ENCODE results near the gene ABCB11. TPM values are rescaled to one million over a fixed set of nuclear protein-coding genes. Genes with fewer than 3 reads are reported as not detected.

The ABCB11 gene
- total RNA-seq, 6 experiments from 2014 or later, result 21.3 to 128 (median 54.8) TPM

DNA sequence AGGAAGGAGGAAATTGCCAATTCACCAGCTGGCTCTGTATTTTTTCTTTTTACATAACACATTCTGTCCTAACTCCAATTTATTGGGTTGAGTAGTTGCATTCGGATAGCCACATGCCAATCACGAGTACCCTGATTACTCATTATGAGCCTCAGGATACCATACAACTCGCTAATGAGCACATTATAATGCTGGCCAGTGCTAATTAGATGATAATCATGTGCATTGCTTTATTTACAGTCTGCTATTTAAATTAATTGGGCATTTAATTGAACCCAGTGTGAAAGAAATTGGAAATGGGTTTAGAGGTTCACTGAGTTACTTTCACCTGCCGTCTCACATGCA, 114.8 kb downstream of the ABCB11 start:
- no peak for TF ChIP-seq POLR2A (IDR thresholded peaks at IDR 0.05)
- TF ChIP-seq, protein P1, sequence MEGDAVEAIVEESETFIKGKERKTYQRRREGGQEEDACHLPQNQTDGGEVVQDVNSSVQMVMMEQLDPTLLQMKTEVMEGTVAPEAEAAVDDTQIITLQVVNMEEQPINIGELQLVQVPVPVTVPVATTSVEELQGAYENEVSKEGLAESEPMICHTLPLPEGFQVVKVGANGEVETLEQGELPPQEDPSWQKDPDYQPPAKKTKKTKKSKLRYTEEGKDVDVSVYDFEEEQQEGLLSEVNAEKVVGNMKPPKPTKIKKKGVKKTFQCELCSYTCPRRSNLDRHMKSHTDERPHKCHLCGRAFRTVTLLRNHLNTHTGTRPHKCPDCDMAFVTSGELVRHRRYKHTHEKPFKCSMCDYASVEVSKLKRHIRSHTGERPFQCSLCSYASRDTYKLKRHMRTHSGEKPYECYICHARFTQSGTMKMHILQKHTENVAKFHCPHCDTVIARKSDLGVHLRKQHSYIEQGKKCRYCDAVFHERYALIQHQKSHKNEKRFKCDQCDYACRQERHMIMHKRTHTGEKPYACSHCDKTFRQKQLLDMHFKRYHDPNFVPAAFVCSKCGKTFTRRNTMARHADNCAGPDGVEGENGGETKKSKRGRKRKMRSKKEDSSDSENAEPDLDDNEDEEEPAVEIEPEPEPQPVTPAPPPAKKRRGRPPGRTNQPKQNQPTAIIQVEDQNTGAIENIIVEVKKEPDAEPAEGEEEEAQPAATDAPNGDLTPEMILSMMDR (IDR thresholded peaks at IDR 0.05), result no peak
- ATAC-seq (no peak), DNase-seq (no peak)
- no peak overlapping the region for H3K4me3 ChIP-seq
- H3K36me3 ChIP-seq, result no peaks in the 10 kb centered on the region
- no peaks in the 10 kb centered on the region for H3K9me3 ChIP-seq
- H3K27me3 ChIP-seq, result no peaks in the 10 kb centered on the region
- intact Hi-C loops (cut with DNase I), result loop anchor here in 1 of 2 donors (10.0 kb wide), 1 partner anchor 142 kb away; no protein-coding TSS in a partner anchor
- WGBS (ENCODE audit: insufficient coverage, low coverage, low lambda C conversion rate, missing lambda C conversion rate), result 76% methylated on average over 4 of the region's 4 CpGs
- peaks cover 0 to 9% (median 4%) of the 10 kb centered on the region in 4 donors for H3K4me1 ChIP-seq
- H3K27ac ChIP-seq, result no peak overlapping the region

- no peak overlapping the region for H3K27ac ChIP-seq
- no peaks in the 10 kb centered on the region for H3K9me3 ChIP-seq
- no peaks in the 10 kb centered on the region for H3K27me3 ChIP-seq
- WGBS (ENCODE audit: insufficient coverage, low coverage, low lambda C conversion rate, missing lambda C conversion rate), result 100% methylated on average over 1 of the region's 3 CpGs
- peaks cover 0 to 9% (median 4%) of the 10 kb centered on the region in 4 donors for H3K4me1 ChIP-seq
- H3K4me3 ChIP-seq, result no peak overlapping the region
- intact Hi-C loops (cut with DNase I), result loop anchor here in 1 of 2 donors (10.0 kb wide), 1 partner anchor 141 kb away; no protein-coding TSS in a partner anchor
- DNase-seq, result no peak
- H3K36me3 ChIP-seq, result no peaks in the 10 kb centered on the region
- TF ChIP-seq POLR2A (IDR thresholded peaks at IDR 0.05), result no peak
- TF ChIP-seq, protein P1 (IDR thresholded peaks at IDR 0.05), result no peak
- no peak for ATAC-seq
Observed at GRCh38 chr2:168915441-168916330, 115.4 kb downstream of the ABCB11 start.

GRCh38 chr2:168913495-168913894, 117.6 kb downstream of the ABCB11 start:
- WGBS (ENCODE audit: insufficient coverage, low coverage, low lambda C conversion rate, missing lambda C conversion rate), result 26% methylated on average over 4 of the region's 4 CpGs
- intact Hi-C loops (cut with DNase I), result loop anchor here in 1 of 2 donors (10.0 kb wide), 1 partner anchor 139 kb away; no protein-coding TSS in a partner anchor
- no peaks in the 10 kb centered on the region for H3K27me3 ChIP-seq
- H3K9me3 ChIP-seq, result no peaks in the 10 kb centered on the region
- no peaks in the 10 kb centered on the region for H3K36me3 ChIP-seq
- H3K27ac ChIP-seq, result no peak overlapping the region
- H3K4me3 ChIP-seq, result no peak overlapping the region
- peak; percentile 93 to 98 (median 96) for ATAC-seq
- TF ChIP-seq, protein P1 (IDR thresholded peaks at IDR 0.05), result no peak
- TF ChIP-seq POLR2A (IDR thresholded peaks at IDR 0.05), result no peak
- peak; percentile 84 to 95 (median 92) for DNase-seq
- H3K4me1 ChIP-seq, result peaks cover 0 to 9% (median 4%) of the 10 kb centered on the region in 4 donors

GRCh38 chr2:168912901-168913369, 118.2 kb downstream of the ABCB11 start:
- no peaks in the 10 kb centered on the region for H3K36me3 ChIP-seq
- H3K4me3 ChIP-seq, result peak overlapping the region in 2 of 3 donors; percentile 1 to 8
- peaks cover 0 to 9% (median 4%) of the 10 kb centered on the region in 4 donors for H3K4me1 ChIP-seq
- H3K9me3 ChIP-seq, result no peaks in the 10 kb centered on the region
- no peaks in the 10 kb centered on the region for H3K27me3 ChIP-seq
- TF ChIP-seq POLR2A (IDR thresholded peaks at IDR 0.05), result no peak
- TF ChIP-seq, protein P1 (IDR thresholded peaks at IDR 0.05), result no peak
- DNase-seq (peak; percentile 46 to 71 (median 60)), ATAC-seq (peak; percentile 70 to 81 (median 78))
- intact Hi-C loops (cut with DNase I), result loop anchor here in 1 of 2 donors (10.0 kb wide), 1 partner anchor 138 kb away; no protein-coding TSS in a partner anchor
- H3K27ac ChIP-seq, result no peak overlapping the region
- 24% methylated on average over 15 of the region's 21 CpGs for whole genome bisulfite sequencing (ENCODE audit: insufficient coverage, low coverage, low lambda C conversion rate, missing lambda C conversion rate)
